HG03432 (cell line): ENCODE measurements around the gene ABI1.
A peak's percentile ranks its signal among the peaks of the same experiment; 100 is the strongest.

Experiments used
- ATAC-seq: cut with Tn5 transposase; IDR thresholded peaks from one replicate; pipeline ENCODE4 v1.9.1; 2021; ENCODE audit warnings: mild to moderate bottlenecking, moderate library complexity; ENCODE audit not compliant: unreplicated experiment

The ABI1 gene

GRCh38 chr10:26776258-26776657 is 84.5 kb downstream of the ABI1 start:
- ATAC-seq = no peak

- ATAC-seq = no peak
These were observed 87.1 kb downstream of the ABI1 start for GRCh38 chr10:26773633-26774032.

GRCh38 chr10:26770069-26770468 is 90.7 kb downstream of the ABI1 start:
- no peak for ATAC-seq

GRCh38 chr10:26765549-26765948 is 95.2 kb downstream of the ABI1 start:
- ATAC-seq = no peak

GRCh38 chr10:26759008-26759407 is 101.8 kb downstream of the ABI1 start:
- ATAC-seq = no peak

- ATAC-seq = peak; percentile 98
These were observed 105.3 kb downstream of the ABI1 start for GRCh38 chr10:26755443-26755903.

- no peak for ATAC-seq
These were observed 114.7 kb downstream of the ABI1 start for GRCh38 chr10:26746061-26746460.

- no peak for ATAC-seq
These were observed 116.9 kb downstream of the ABI1 start for GRCh38 chr10:26743841-26744240.

- no peak for ATAC-seq
These were observed 117.7 kb downstream of the ABI1 start for GRCh38 chr10:26743091-26743490.

GRCh38 chr10:26741368-26741767 is 119.4 kb downstream of the ABI1 start:
- ATAC-seq = no peak

- ATAC-seq = peak; percentile 45
These were observed 121.6 kb downstream of the ABI1 start for GRCh38 chr10:26739071-26739631.

- ATAC-seq = no peak
These were observed 122.4 kb downstream of the ABI1 start for GRCh38 chr10:26738301-26738911.

- peak; percentile 86 for ATAC-seq
These were observed 123.0 kb downstream of the ABI1 start for GRCh38 chr10:26737730-26738129.

GRCh38 chr10:26735435-26735834 is 125.3 kb downstream of the ABI1 start:
- no peak for ATAC-seq

GRCh38 chr10:26733750-26734568 is 126.8 kb downstream of the ABI1 start:
- ATAC-seq = no peak

- no peak for ATAC-seq
These were observed 130.2 kb downstream of the ABI1 start for GRCh38 chr10:26730552-26730951.

- ATAC-seq = no peak
These were observed 131.4 kb downstream of the ABI1 start for GRCh38 chr10:26729395-26729794.

GRCh38 chr10:26728957-26729356 is 131.8 kb downstream of the ABI1 start:
- no peak for ATAC-seq

GRCh38 chr10:26727005-26727404 is 133.8 kb downstream of the ABI1 start:
- ATAC-seq = no peak

GRCh38 chr10:26725837-26726727 is 134.7 kb downstream of the ABI1 start:
- peak; percentile 53 for ATAC-seq

- no peak for ATAC-seq
These were observed 137.7 kb downstream of the ABI1 start for GRCh38 chr10:26723016-26723415.
